K562 (cell line): ENCODE data around the gene SOX2. TPM values are rescaled to one million over a fixed set of nuclear protein-coding genes. Genes with fewer than 3 reads are reported as not detected.

Experiments used
- ATAC-seq: fragments of 200-7000 bp; cut with Tn5 transposase; 3 replicates; pipeline ENCODE4 v1.9.1; 2020; ENCODE audit warnings: moderate library complexity
- BruUV-seq: library from RNA; stranded (reverse); fragments of 400-500 nt; replicated peaks from 2 replicates; lab custom pipeline; 2021; lab: Mats Ljungman, UMichigan
- CTCF ChIA-PET: fragments of 300-600 bp; formaldehyde crosslinking; extraction: SDS; loops from one replicate; lab custom pipeline; 2021; ENCODE audit warnings: low intra/inter-chr PET ratio; lab: Yijun Ruan, JAX
- POLR2A ChIA-PET: fragments of 300-600, 350-650 bp; sonication (Branson Sonifier 250); formaldehyde crosslinking; extraction: SDS; loops from one replicate; lab custom pipeline; 2021; ENCODE audit warnings: antibody characterized with exemption, inconsistent platforms; lab: Yijun Ruan, JAX
- DNase-seq, 4 experiments: peaks; one replicate each; pipeline versions ENCODE4 v3.0.0 to v3.0.0-alpha.2; 2011 to 2018; ENCODE audit warnings: low spot score in 3 of 4, mixed read lengths in 3 of 4; ENCODE audit errors: extremely low read depth in 1 of 4
- FAIRE-seq: peaks from 2 replicates; lab custom pipeline; 2011; peaks lifted over from hg19 to GRCh38; lab: Jason Lieb, UNC
- H2AFZ ChIP-seq: 2 replicates; pipeline ENCODE4 v1.6.0; 2011; ENCODE audit warnings: low read depth, low read length, control low read depth, inconsistent platforms
- H3K27ac ChIP-seq: fragments of 200-600 bp; 3 replicates; pipeline ENCODE4 v1.8.0; 2011; ENCODE audit warnings: low read depth, mild to moderate bottlenecking, control low read depth, inconsistent platforms, low read length, moderate library complexity, mixed read lengths; ENCODE audit errors: extremely low read depth
- H3K27me3 ChIP-seq, 2 experiments: fragments of 300-600 bp in 1 of 2; 2 replicates in 1 of 2; 3 replicates in 1 of 2; pipeline versions ENCODE4 v1.6.0 to v1.8.0; 2011; ENCODE audit warnings: inconsistent platforms in 2 of 2, low read length in 2 of 2, mild to moderate bottlenecking in 1 of 2, mixed read lengths in 1 of 2, moderate library complexity in 1 of 2; ENCODE audit not compliant: control insufficient read depth in 2 of 2, insufficient read depth in 2 of 2
- H3K36me3 ChIP-seq: fragments of 300-600 bp; 3 replicates; pipeline ENCODE4 v1.8.0; 2011; ENCODE audit warnings: mild to moderate bottlenecking, low read length, inconsistent platforms; ENCODE audit not compliant: control insufficient read depth, insufficient read depth
- H3K4me1 ChIP-seq, 2 experiments: fragments of 200-600 bp in 1 of 2; replicated peaks in 1 of 2; 2 replicates in 1 of 2; 3 replicates in 1 of 2; pipeline versions ENCODE4 v1.5.1 to v1.8.0; 2011; ENCODE audit warnings: inconsistent platforms in 2 of 2, low read length in 2 of 2, mild to moderate bottlenecking in 1 of 2, mixed read lengths in 1 of 2, moderate library complexity in 1 of 2; ENCODE audit not compliant: control insufficient read depth in 2 of 2, insufficient read depth in 2 of 2
- H3K4me2 ChIP-seq: 2 replicates; pipeline ENCODE4 v1.6.1; 2011; ENCODE audit warnings: low read length, control low read depth, inconsistent platforms, mixed read lengths; ENCODE audit not compliant: insufficient read depth
- H3K4me3 ChIP-seq: fragments of 200-600 bp; sonication (generic), shearing (Covaris generic); 2 replicates; pipeline ENCODE4 v1.5.1; 2016; ENCODE audit warnings: control low read depth, inconsistent platforms
- H3K79me2 ChIP-seq: fragments of 200-600 bp; 3 replicates; pipeline ENCODE4 v1.8.0; 2011; ENCODE audit warnings: low read length, inconsistent platforms; ENCODE audit not compliant: control insufficient read depth, insufficient read depth
- H3K9ac ChIP-seq, 2 experiments: 2 replicates each; pipeline versions ENCODE4 v1.6.0 to v1.6.1; 2011; ENCODE audit warnings: low read depth in 2 of 2, low read length in 2 of 2, control low read depth in 1 of 2, inconsistent platforms in 1 of 2, mild to moderate bottlenecking in 1 of 2, mixed read lengths in 1 of 2; ENCODE audit not compliant: insufficient read depth in 1 of 2
- H3K9me1 ChIP-seq: one replicate; pipeline ENCODE4 v1.6.0; 2011; ENCODE audit warnings: inconsistent platforms, mild to moderate bottlenecking, low read length, moderate library complexity; ENCODE audit not compliant: control insufficient read depth, insufficient read depth
- H3K9me3 ChIP-seq: replicated peaks from 2 replicates; pipeline ENCODE4 v1.5.1; 2011; ENCODE audit warnings: low read depth, low read length, inconsistent platforms; ENCODE audit not compliant: control insufficient read depth, insufficient read depth
- H4K20me1 ChIP-seq: replicated peaks from 2 replicates; pipeline ENCODE4 v1.6.1; 2011; ENCODE audit warnings: low read length, inconsistent platforms, mixed read lengths; ENCODE audit not compliant: control insufficient read depth, insufficient read depth
- ATF6 ChIP-seq: sonication (generic); formaldehyde crosslinking; IDR thresholded peaks from 2 replicates; pipeline ENCODE4 v1.4.0; 2020; ENCODE audit warnings: mild to moderate bottlenecking, missing genetic modification reagents
- CCAR2 ChIP-seq: fragments of 200-400 bp; formaldehyde crosslinking; IDR thresholded peaks from 2 replicates; pipeline ENCODE4 v1.6.1; 2017; ENCODE audit warnings: mild to moderate bottlenecking, low read depth, low read length
- CGGBP1 ChIP-seq: fragments of 250-450 bp; sonication (Bioruptor Pico); IDR thresholded peaks from 2 replicates; pipeline ENCODE4 v1.9.0; 2021; ENCODE audit warnings: mild to moderate bottlenecking
- CTBP1 ChIP-seq: fragments of 450-650 bp; IDR thresholded peaks from 2 replicates; pipeline ENCODE4 v1.6.1; 2016; ENCODE audit warnings: borderline replicate concordance
- EGR1 ChIP-seq: fragments of 450-650 bp; conservative IDR thresholded peaks from 2 replicates; pipeline ENCODE4 v1.6.1; 2017; ENCODE audit warnings: mild to moderate bottlenecking
- ELF1 ChIP-seq: fragments of 200-800 bp; sonication (Bioruptor generic); IDR thresholded peaks from 2 replicates; pipeline ENCODE4 v1.6.1; 2016; ENCODE audit warnings: missing genetic modification characterization, missing compliant biosample characterization
- GATA2 ChIP-seq: sonication (generic); formaldehyde crosslinking; IDR thresholded peaks from 2 replicates; pipeline ENCODE4 v1.4.0; 2020; ENCODE audit warnings: mild to moderate bottlenecking, missing genetic modification reagents
- NR2C2 ChIP-seq, 2 experiments: fragments of 200-800 bp in 1 of 2; sonication (Bioruptor generic) in 1 of 2; sonication (generic) in 1 of 2; formaldehyde crosslinking in 1 of 2; IDR thresholded peaks; 2 replicates each; pipeline versions ENCODE4 v1.6.1 to v1.8.0; 2016 to 2022; ENCODE audit warnings: mild to moderate bottlenecking in 1 of 2, missing compliant biosample characterization in 1 of 2, missing genetic modification characterization in 1 of 2, missing genetic modification reagents in 1 of 2
- NRF1 ChIP-seq, 2 experiments: fragments of 450-650 bp; IDR thresholded peaks in 1 of 2; conservative IDR thresholded peaks in 1 of 2; 2 replicates each; pipeline ENCODE4 v1.6.1; 2014; ENCODE audit warnings: mild to moderate bottlenecking in 2 of 2
- RCOR1 ChIP-seq, 2 experiments: IDR thresholded peaks; 2 replicates each; pipeline ENCODE4 v1.6.1; 2012; ENCODE audit warnings: low read depth in 2 of 2, low read length in 2 of 2, borderline replicate concordance in 1 of 2, improper control_type of control experiment in 1 of 2
- SIX5 ChIP-seq, 2 experiments: IDR thresholded peaks; 2 replicates each; pipeline ENCODE4 v1.6.1; 2011; ENCODE audit warnings: low read length in 2 of 2, borderline replicate concordance in 1 of 2, low read depth in 1 of 2, mild to moderate bottlenecking in 1 of 2, moderate library complexity in 1 of 2; ENCODE audit not compliant: insufficient read depth in 1 of 2
- SPI1 ChIP-seq: IDR thresholded peaks from 2 replicates; pipeline ENCODE4 v1.6.1; 2011; ENCODE audit warnings: low read depth, low read length, control low read depth, borderline replicate concordance
- TRIM24 ChIP-seq, 2 experiments: fragments of 450-650 bp; IDR thresholded peaks; 2 replicates each; pipeline ENCODE4 v1.6.1; 2016
- ZC3H4 ChIP-seq: sonication (generic); formaldehyde crosslinking; IDR thresholded peaks from 2 replicates; pipeline ENCODE4 v1.9.0; 2021; ENCODE audit warnings: missing genetic modification reagents, borderline replicate concordance
- ZNF778 ChIP-seq: fragments of 450-650 bp; formaldehyde crosslinking; IDR thresholded peaks from 2 replicates; pipeline ENCODE4 v1.4.0; 2020; ENCODE audit warnings: mild to moderate bottlenecking, moderate library complexity
- WGBS: fragments of 100-300 bp; shearing (Covaris generic); methylation state at CpG from one replicate; pipeline ENCODE4 v1.1.6; 2016; ENCODE audit warnings: low coverage, mixed read lengths; ENCODE audit not compliant: insufficient coverage; ENCODE audit errors: missing lambda C conversion rate; 5-methylcytosine and 5-hydroxymethylcytosine counted together
- in situ Hi-C: fragments of 300-500 bp; cut with MboI; formaldehyde crosslinking; loops from 4 replicates; pipeline ENCODE4 v1.15.0; 2018; ENCODE audit warnings: inconsistent platforms, mixed read lengths
- intact Hi-C: fragments of 100-400 bp; cut with micrococcal nuclease; formaldehyde crosslinking; loops from 2 replicates; pipeline ENCODE4 v1.14.2; 2022
- polyA plus RNA-seq, 8 experiments: library from polyadenylated mRNA; depleted of rRNA in 4 of 8; stranded (reverse) in 5 of 8; unstranded in 3 of 8; fragments of >200 nt; fragmentation: Nextera tagmentation in 2 of 8; fragmentation: Illumina TruSeq in 1 of 8; extraction: Ambion mirVana in 2 of 8; extraction: Trizol in 1 of 8; gene quantifications; 2 replicates each; pipeline versions ENCODE4 v1.2.1 to v1.2.3, GENCODE V29; 2011 to 2014; ENCODE audit warnings: inconsistent platforms in 1 of 8, missing spikeins in 1 of 8
- total RNA-seq, 7 experiments: library from RNA; depleted of rRNA in 6 of 7; stranded (reverse); fragments of >200 nt in 6 of 7; fragmentation: Illumina TruSeq in 2 of 7; extraction: Trizol in 2 of 7; gene quantifications; 2 replicates each; pipeline versions ENCODE4 v1.2.1 to v1.2.3, GENCODE V29; 2011 to 2021; ENCODE audit warnings: low replicate concordance in 1 of 7

Gene SOX2
- total and polyA plus RNA-seq, 9 of the 15 experiments (the other 6 are each of a cell fraction or from before 2014, with no cell fraction given), result 0.07 TPM; not detected in 8

DNA sequence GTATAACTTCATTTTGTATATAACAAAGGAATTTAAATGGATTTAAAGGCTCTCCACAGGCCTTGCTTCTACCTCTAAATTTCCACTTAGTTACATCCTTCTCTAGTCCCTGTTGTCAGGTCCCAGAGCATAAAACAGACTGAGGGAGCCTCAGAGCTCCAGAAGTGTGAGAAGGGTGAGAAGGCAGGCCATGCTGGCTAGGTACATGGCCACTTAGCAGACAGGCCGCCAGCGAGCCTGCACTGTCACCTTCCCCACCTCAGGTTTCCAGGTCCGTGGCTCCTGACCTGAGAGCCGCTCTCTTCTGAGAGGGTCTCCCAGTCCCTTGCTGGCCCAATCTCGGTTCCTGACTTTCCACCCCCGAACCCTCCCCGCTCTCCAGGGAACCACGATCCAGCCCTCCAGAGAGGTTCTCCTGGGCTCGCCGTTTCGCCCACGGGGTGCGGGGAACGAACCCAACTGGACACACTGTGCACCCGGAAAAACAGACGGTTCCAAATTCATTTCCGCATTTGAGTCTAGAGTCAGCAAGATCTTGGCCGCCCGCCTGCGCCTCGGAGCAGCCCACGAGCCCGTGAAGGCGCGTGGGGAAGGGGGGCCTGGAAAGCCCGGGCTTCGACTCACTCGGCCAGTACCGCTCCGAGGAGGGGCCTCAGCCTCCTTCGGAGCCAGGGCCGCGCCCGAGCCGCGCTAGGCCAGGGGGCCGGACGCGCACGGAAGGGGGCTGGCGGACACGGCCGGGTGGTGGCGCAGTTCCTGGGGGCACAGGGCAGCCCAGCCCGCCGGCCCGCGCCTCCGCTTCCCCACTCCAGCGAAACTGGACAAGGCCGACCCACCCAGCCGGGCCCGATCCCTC is 16.7 kb upstream of the SOX2 start (continued):
- TF ChIP-seq SIX5 (IDR thresholded peaks at IDR 0.05; ENCODE audit: borderline replicate concordance in 1 of 2, insufficient read depth in 1 of 2, low read depth in 1 of 2, low read length in 2 of 2) (no peak), ELF1 (tag) (0 out of 2 replicates have a peak, but pooled peaks have one; percentile 40), ZC3H4 (CRISPR knock-in tag) (no peak), SPI1 (no peak), TRIM24 (IDR thresholded peaks at IDR 0.05) (no peak)
- TF ChIP-seq, all 486 proteins: peak for 9

DNA sequence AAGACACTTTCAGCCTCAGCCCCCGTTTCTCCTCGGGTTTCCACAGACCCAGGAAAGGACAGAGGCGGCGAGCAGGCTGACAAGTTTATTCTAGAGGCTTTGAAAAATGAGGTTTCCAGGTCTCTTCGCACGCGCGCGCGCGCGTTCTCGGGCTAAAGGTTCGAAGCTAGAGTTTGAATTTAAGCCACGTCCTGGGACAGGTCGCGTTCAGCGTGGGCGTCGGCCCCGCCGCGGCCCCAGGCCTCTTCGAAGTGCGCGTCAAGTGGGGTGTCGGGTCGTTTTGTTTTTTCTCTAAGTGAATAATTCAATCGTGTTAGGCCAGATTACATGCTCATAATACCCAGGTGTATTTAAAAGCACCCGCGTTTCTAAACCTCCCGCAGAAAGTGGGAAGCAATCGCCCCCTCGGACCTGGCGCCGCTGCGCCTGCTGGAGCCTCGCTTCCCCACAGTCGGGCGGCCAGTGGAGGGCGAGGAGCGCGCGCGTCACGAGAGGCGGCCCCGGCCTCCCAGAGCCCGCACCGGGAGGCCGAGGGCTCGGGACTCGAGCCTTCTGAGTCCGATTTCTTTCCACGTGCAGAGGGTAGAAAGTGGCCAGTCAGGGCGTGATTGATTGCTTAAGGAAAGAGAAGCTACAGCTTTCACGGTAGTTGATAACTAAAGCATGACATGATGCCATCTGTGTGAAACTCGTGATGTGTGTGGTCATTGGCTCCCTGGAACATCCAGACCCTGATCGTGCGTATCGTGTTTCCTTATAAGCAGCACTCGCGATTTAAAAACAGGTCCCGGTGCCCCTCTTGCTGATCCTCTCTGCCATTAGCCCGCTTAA is 15.8 kb upstream of the SOX2 start:
- no peak overlapping the region for H3K27ac ChIP-seq
- ChIA-PET POLR2A (interaction anchor here (0.6 kb wide), 1 partner anchor 10 kb away, joined by 3 read pairs; no protein-coding TSS in a partner anchor), CTCF (no interaction called here)
- DNase-seq, result no peak
- 12% methylated on average over 45 of the region's 65 CpGs for WGBS
- no peaks in the 10 kb centered on the region for H4K20me1 ChIP-seq
- intact Hi-C loops (no loop called here), in situ Hi-C loops (no loop called here)
- no peak for ATAC-seq
- H3K4me3 ChIP-seq, result no peak overlapping the region
- H3K79me2 ChIP-seq, result no peaks in the 10 kb centered on the region
- H3K9me1 ChIP-seq, result no peaks in the 10 kb centered on the region
- H3K9me3 ChIP-seq, result no peaks in the 10 kb centered on the region
- peak overlapping the region; percentile 41; the same call in 1 of the 2 replicates for H3K4me2 ChIP-seq
- BruUV-seq, result no TSS peak
- peaks cover 0 to 13% of the 10 kb centered on the region in 2 experiments; a peak in 2 of 5 replicates for H3K4me1 ChIP-seq
- TF ChIP-seq CGGBP1 (no peak), RCOR1 (IDR thresholded peaks at IDR 0.05; ENCODE audit: borderline replicate concordance in 1 of 2, low read depth in 2 of 2, low read length in 2 of 2) (no peak), NR2C2 (CRISPR knock-in tag; IDR thresholded peaks at IDR 0.05) (no peak), NR2C2 (tag; IDR thresholded peaks at IDR 0.05) (0 out of 2 replicates have a peak, but pooled peaks have one; percentile 5), GATA2 (CRISPR knock-in tag) (no peak), EGR1 (no peak), NRF1 (conservative IDR thresholded peaks at IDR 0.05 in 1 of 2, IDR thresholded peaks at IDR 0.05 in 1 of 2) (peak; percentile 46 to 47), CCAR2 (no peak), CTBP1 (no peak), ATF6 (CRISPR knock-in tag) (no peak), ZNF778 (CRISPR knock-in tag) (no peak)
- no peak overlapping the region for H2AFZ ChIP-seq
- H3K27me3 ChIP-seq, result peaks cover 0 to 15% of the 10 kb centered on the region in 2 experiments; a peak in 3 of 5 replicates
- FAIRE-seq, result no peak
- H3K36me3 ChIP-seq, result no peaks in the 10 kb centered on the region
- H3K9ac ChIP-seq, result peak overlapping the region in 1 of 2 experiments; percentile 4; a peak in 1 of 4 replicates
